KG1 (cell line): ENCODE results near the gene KISS1R.

Experiments
- DNase-seq: peaks from one replicate; lab custom pipeline; 2025; lab: John Stamatoyannopoulos, UW

KISS1R gene

GRCh38 chr19:920051-920864, 3.1 kb downstream of the KISS1R start:
- no peak for DNase-seq

- no peak for DNase-seq
Observed at GRCh38 chr19:924553-925086, 7.5 kb downstream of the KISS1R start.

GRCh38 chr19:925087-925525, 8.0 kb downstream of the KISS1R start:
- peak; percentile 94 for DNase-seq

- DNase-seq, result peak; percentile 94
Observed at GRCh38 chr19:925526-926322, 8.6 kb downstream of the KISS1R start, which contains the start of gene ARID3A. ARID3A (plus strand) TSS chr19:926035; CDS start chr19:929529, 3,494 bp downstream.

- DNase-seq, result no peak
Observed at GRCh38 chr19:926323-926588, 9.1 kb downstream of the KISS1R start.

- DNase-seq, result peak; percentile 34
Observed at GRCh38 chr19:926589-927350, 9.6 kb downstream of the KISS1R start.

GRCh38 chr19:927351-927779, 10.2 kb downstream of the KISS1R start:
- no peak for DNase-seq

GRCh38 chr19:927780-928401, 10.8 kb downstream of the KISS1R start:
- DNase-seq, result no peak

- no peak for DNase-seq
Observed at GRCh38 chr19:928471-929202, 11.5 kb downstream of the KISS1R start.

GRCh38 chr19:929203-929890, 12.2 kb downstream of the KISS1R start:
- DNase-seq, result no peak

GRCh38 chr19:929891-930258, 12.7 kb downstream of the KISS1R start:
- no peak for DNase-seq

GRCh38 chr19:931860-932647, 14.9 kb downstream of the KISS1R start:
- no peak for DNase-seq

- DNase-seq, result no peak
Observed at GRCh38 chr19:932648-933552, 15.8 kb downstream of the KISS1R start.

GRCh38 chr19:933553-933882, 16.4 kb downstream of the KISS1R start:
- DNase-seq, result no peak

- DNase-seq, result no peak
Observed at GRCh38 chr19:934197-934840, 17.2 kb downstream of the KISS1R start.

- no peak for DNase-seq
Observed at GRCh38 chr19:934865-935479, 17.8 kb downstream of the KISS1R start.

GRCh38 chr19:936175-936546, 19.0 kb downstream of the KISS1R start:
- no peak for DNase-seq

- no peak for DNase-seq
Observed at GRCh38 chr19:937259-937694, 20.1 kb downstream of the KISS1R start.
